Activated CD4-positive, alpha-beta T cell treated with anti-CD3 and anti-CD28 coated beads, Interleukin-2, amount 10 ng/mL, durations not matched to agents 24 days and 14 days (primary cell): ENCODE data around the gene SCAMP2. TPM values are rescaled to one million over a fixed set of nuclear protein-coding genes. Genes with fewer than 3 reads are reported as not detected.

Experiments used
- total RNA-seq: library from RNA; stranded (reverse); gene quantifications from 2 replicates; pipeline ENCODE4 v1.2.3, GENCODE V29; 2022

SCAMP2 gene
- total RNA-seq, 1 donor from 2014 or later = 94.8 TPM

Other genes starting within 250 kb of the SCAMP2 start
- gene EDC3, start 177.3 kb downstream of the SCAMP2 start, total RNA-seq = 45.7 and 50.2 TPM in 2 replicates
- gene CYP1A1, start 147.8 kb downstream of the SCAMP2 start, total RNA-seq = 0.31 and 0.42 TPM in 2 replicates
- not detected in 2 replicates for gene CYP1A2, start 124.5 kb downstream of the SCAMP2 start, total RNA-seq
- gene CSK, start 91.3 kb downstream of the SCAMP2 start, total RNA-seq = 332 and 340 TPM in 2 replicates
- gene LMAN1L, start 60.5 kb downstream of the SCAMP2 start, total RNA-seq = 0.33 and 0.36 TPM in 2 replicates
- 0.09 TPM in 2 replicates for gene CPLX3, start 46.7 kb downstream of the SCAMP2 start, total RNA-seq
- 52.6 and 57.3 TPM in 2 replicates for gene ULK3, start 30.2 kb downstream of the SCAMP2 start, total RNA-seq
- gene MPI, start 16.7 kb upstream of the SCAMP2 start, total RNA-seq = 63.9 and 64.4 TPM in 2 replicates
- 68.0 and 82.0 TPM in 2 replicates for gene FAM219B, start 33.5 kb upstream of the SCAMP2 start, total RNA-seq
- gene COX5A, start 64.7 kb upstream of the SCAMP2 start, total RNA-seq = 314 and 317 TPM in 2 replicates
- 13.1 and 13.9 TPM in 2 replicates for gene RPP25, start 83.4 kb upstream of the SCAMP2 start, total RNA-seq
- 0.92 and 1.3 TPM in 2 replicates for gene SCAMP5, start 122.2 kb upstream of the SCAMP2 start, total RNA-seq
- 21.4 and 24.5 TPM in 2 replicates for gene PPCDC, start 150.2 kb upstream of the SCAMP2 start, total RNA-seq